Activated naive CD8-positive, alpha-beta T cell treated with anti-CD3 and anti-CD28 coated beads, Interleukin-2, amount 10 ng/mL, durations not matched to agents 7 days and 5 days (primary cell): Measurements from ENCODE around the gene FUCA1. TPM values are rescaled to one million over a fixed set of nuclear protein-coding genes. Genes with fewer than 3 reads are reported as not detected.

Experiments
- ATAC-seq: fragments of 150-1000 bp; cut with Tn5 transposase; one replicate; pipeline ENCODE4 v1.10.0; 2021; ENCODE audit warnings: low read depth, moderate library complexity
- POLR2A ChIA-PET: fragments of 350-600 bp; sonication (Branson Sonifier 250); formaldehyde crosslinking; loops from one replicate; lab custom pipeline; 2021; ENCODE audit warnings: antibody characterized with exemption; lab: Charles Lee
- DNase-seq: peaks from one replicate; pipeline ENCODE4 v3.0.0; 2021
- H3K27ac Mint-ChIP-seq: one replicate; pipeline ENCODE4 v1.8.0; 2022; ENCODE audit warnings: mild to moderate bottlenecking, mixed read lengths
- H3K27me3 Mint-ChIP-seq: one replicate; pipeline ENCODE4 v1.8.0; 2022; ENCODE audit warnings: mild to moderate bottlenecking, moderate library complexity, mixed read lengths
- H3K36me3 Mint-ChIP-seq: one replicate; pipeline ENCODE4 v1.8.0; 2021; ENCODE audit warnings: mild to moderate bottlenecking, mixed read lengths
- H3K4me1 Mint-ChIP-seq: one replicate; pipeline ENCODE4 v1.8.0; 2021; ENCODE audit warnings: mixed read lengths
- H3K4me3 Mint-ChIP-seq: one replicate; pipeline ENCODE4 v1.8.0; 2022; ENCODE audit warnings: mild to moderate bottlenecking, moderate library complexity, mixed read lengths
- H3K9me3 Mint-ChIP-seq: one replicate; pipeline ENCODE4 v1.8.0; 2021; ENCODE audit warnings: mixed read lengths
- total RNA-seq, 2 experiments: library from RNA; stranded (reverse); gene quantifications; one replicate each; pipeline ENCODE4 v1.2.3, GENCODE V29; 2021

The FUCA1 gene
- total RNA-seq = 10 to 100 TPM; 17.2 to 19.6 TPM

GRCh38 chr1:23867895-23868556 is at the start of gene FUCA1:
TSS of gene FUCA1 (minus strand) at chr1:23868290. CDS start at chr1:23868286, 4 bp downstream.
- Mint-ChIP-seq H3K9me3 (no peaks in the 10 kb centered on the region), H3K4me1 (peaks cover 25% of the 10 kb centered on the region), H3K27ac (peak within 1 kb of the TSS; percentile 87), H3K36me3 (peaks cover 5% of the 10 kb centered on the region), H3K4me3 (peak within 1 kb of the TSS; percentile 85), H3K27me3 (peaks cover 10% of the 10 kb centered on the region)
- peak; percentile 93 for DNase-seq
- peak; percentile 99 for ATAC-seq
- POLR2A ChIA-PET = interaction anchor here (0.8 kb wide), 1 partner anchor 124 kb away, joined by 4 read pairs; the partner anchor contains the start of gene ELOA

- peak; percentile 95 for ATAC-seq
- H3K27me3 Mint-ChIP-seq = no peaks in the 10 kb centered on the region
- H3K9me3 Mint-ChIP-seq = no peaks in the 10 kb centered on the region
- H3K36me3 Mint-ChIP-seq = no peaks in the 10 kb centered on the region
- peak; percentile 65 for DNase-seq
- POLR2A ChIA-PET = interaction anchor here (1.0 to 2.0 kb wide), 3 partner anchors 47 to 107 kb away, joined by 3 to 18 read pairs (median 3); no protein-coding TSS in a partner anchor
- H3K4me1 Mint-ChIP-seq = peaks cover 26% of the 10 kb centered on the region
- H3K4me3 Mint-ChIP-seq = no peak overlapping the region
- H3K27ac Mint-ChIP-seq = no peak overlapping the region
These were observed 48.4 kb upstream of the FUCA1 start for GRCh38 chr1:23916209-23917131.

GRCh38 chr1:23915466-23915865 is 47.4 kb upstream of the FUCA1 start:
- Mint-ChIP-seq H3K4me3 (no peak overlapping the region), H3K4me1 (peaks cover 36% of the 10 kb centered on the region), H3K9me3 (no peaks in the 10 kb centered on the region), H3K27ac (no peak overlapping the region), H3K27me3 (no peaks in the 10 kb centered on the region), H3K36me3 (no peaks in the 10 kb centered on the region)
- POLR2A ChIA-PET = interaction anchor here (1.2 to 2.0 kb wide), 2 partner anchors 46 to 106 kb away, joined by 3 to 18 read pairs; no protein-coding TSS in a partner anchor
- ATAC-seq = no peak
- no peak for DNase-seq

- Mint-ChIP-seq H3K36me3 (no peaks in the 10 kb centered on the region), H3K4me1 (peaks cover 40% of the 10 kb centered on the region), H3K9me3 (no peaks in the 10 kb centered on the region), H3K27me3 (no peaks in the 10 kb centered on the region), H3K27ac (no peak overlapping the region), H3K4me3 (no peak overlapping the region)
- no peak for DNase-seq
- POLR2A ChIA-PET = interaction anchor here (1.2 kb wide), 1 partner anchor 46 kb away, joined by 3 read pairs; no protein-coding TSS in a partner anchor
- ATAC-seq = no peak
These were observed 46.8 kb upstream of the FUCA1 start for GRCh38 chr1:23914921-23915320.

- Mint-ChIP-seq H3K9me3 (no peaks in the 10 kb centered on the region), H3K4me3 (peak within 1 kb of the TSS; percentile 53), H3K27ac (peak within 1 kb of the TSS; percentile 73), H3K27me3 (no peaks in the 10 kb centered on the region), H3K4me1 (peaks cover 53% of the 10 kb centered on the region), H3K36me3 (no peaks in the 10 kb centered on the region)
- ATAC-seq = peak; percentile 21
- POLR2A ChIA-PET = interaction anchor here (1.7 kb wide), 1 partner anchor 46 kb away, joined by 9 read pairs; the partner anchor contains the start of gene PNRC2
- DNase-seq = peak; percentile 47
These were observed 45.3 kb upstream of the FUCA1 start, which contains the start of gene CNR2 for GRCh38 chr1:23913212-23913880. TSS of gene CNR2 (minus strand) at chr1:23913362. CDS start at chr1:23875617, 37,745 bp downstream.

- no peaks in the 10 kb centered on the region for H3K9me3 Mint-ChIP-seq
- H3K27me3 Mint-ChIP-seq = no peaks in the 10 kb centered on the region
- peaks cover 52% of the 10 kb centered on the region for H3K4me1 Mint-ChIP-seq
- H3K27ac Mint-ChIP-seq = no peak overlapping the region
- H3K36me3 Mint-ChIP-seq = no peaks in the 10 kb centered on the region
- H3K4me3 Mint-ChIP-seq = peak overlapping the region; percentile 53
- ATAC-seq (no peak), DNase-seq (no peak)
- POLR2A ChIA-PET = no interaction called here
These were observed 43.8 kb upstream of the FUCA1 start for GRCh38 chr1:23911921-23912320.

- peak overlapping the region; percentile 47 for H3K4me3 Mint-ChIP-seq
- ATAC-seq (no peak), DNase-seq (no peak)
- no peaks in the 10 kb centered on the region for H3K36me3 Mint-ChIP-seq
- peak overlapping the region; percentile 78 for H3K27ac Mint-ChIP-seq
- POLR2A ChIA-PET = interaction anchor here (0.9 to 2.1 kb wide), 6 partner anchors 14 to 219 kb away, joined by 3 to 6 read pairs (median 4); partner anchors contain the start of genes ELOA, GALE, PITHD1 and PNRC2
- peaks cover 57% of the 10 kb centered on the region for H3K4me1 Mint-ChIP-seq
- no peaks in the 10 kb centered on the region for H3K27me3 Mint-ChIP-seq
- H3K9me3 Mint-ChIP-seq = no peaks in the 10 kb centered on the region
These were observed 42.6 kb upstream of the FUCA1 start for GRCh38 chr1:23910553-23911246.

GRCh38 chr1:23910144-23910543 is 42.1 kb upstream of the FUCA1 start:
- Mint-ChIP-seq H3K4me1 (peaks cover 61% of the 10 kb centered on the region), H3K27me3 (no peaks in the 10 kb centered on the region), H3K27ac (peak overlapping the region; percentile 19), H3K4me3 (peak overlapping the region; percentile 74), H3K9me3 (no peaks in the 10 kb centered on the region), H3K36me3 (peaks cover 2% of the 10 kb centered on the region)
- DNase-seq = no peak
- POLR2A ChIA-PET = interaction anchor here (0.6 to 2.1 kb wide), 8 partner anchors 14 to 219 kb away, joined by 3 to 6 read pairs (median 4); partner anchors contain the start of genes ELOA, GALE, HMGCL and PITHD1
- ATAC-seq = no peak

- peak overlapping the region; percentile 89 for H3K27ac Mint-ChIP-seq
- ATAC-seq (peak; percentile 23), DNase-seq (no peak)
- no peaks in the 10 kb centered on the region for H3K9me3 Mint-ChIP-seq
- H3K27me3 Mint-ChIP-seq = no peaks in the 10 kb centered on the region
- peaks cover 68% of the 10 kb centered on the region for H3K4me1 Mint-ChIP-seq
- peak overlapping the region; percentile 74 for H3K4me3 Mint-ChIP-seq
- peaks cover 2% of the 10 kb centered on the region for H3K36me3 Mint-ChIP-seq
- POLR2A ChIA-PET = interaction anchor here (0.7 to 2.1 kb wide), 9 partner anchors 13 to 218 kb away, joined by 3 to 6 read pairs (median 3); partner anchors contain the start of genes ELOA, HMGCL and RPL11
These were observed 41.3 kb upstream of the FUCA1 start for GRCh38 chr1:23909412-23909811.

GRCh38 chr1:23908453-23909341 is 40.6 kb upstream of the FUCA1 start:
- H3K4me3 Mint-ChIP-seq = peak overlapping the region; percentile 74
- peaks cover 2% of the 10 kb centered on the region for H3K36me3 Mint-ChIP-seq
- POLR2A ChIA-PET = interaction anchor here (0.7 to 2.1 kb wide), 9 partner anchors 12 to 165 kb away, joined by 3 to 6 read pairs (median 3); partner anchors contain the start of genes ELOA and HMGCL
- peaks cover 65% of the 10 kb centered on the region for H3K4me1 Mint-ChIP-seq
- DNase-seq (peak; percentile 70), ATAC-seq (peak; percentile 74)
- no peaks in the 10 kb centered on the region for H3K9me3 Mint-ChIP-seq
- H3K27ac Mint-ChIP-seq = peak overlapping the region; percentile 89
- peaks cover 3% of the 10 kb centered on the region for H3K27me3 Mint-ChIP-seq

- no peak for DNase-seq
These were observed 38.6 kb upstream of the FUCA1 start for GRCh38 chr1:23906731-23907130.

More at GRCh38 chr1:23906731-23907130, 38.6 kb upstream of the FUCA1 start:
- Mint-ChIP-seq H3K27me3 (peaks cover 17% of the 10 kb centered on the region), H3K36me3 (peaks cover 2% of the 10 kb centered on the region), H3K4me3 (no peak overlapping the region), H3K27ac (no peak overlapping the region), H3K9me3 (no peaks in the 10 kb centered on the region), H3K4me1 (peaks cover 48% of the 10 kb centered on the region)
- no peak for ATAC-seq
- POLR2A ChIA-PET = interaction anchor here (0.6 to 0.9 kb wide), 3 partner anchors 22 to 585 kb away, joined by 3 to 4 read pairs (median 3); no protein-coding TSS in a partner anchor
